ENCODE results near the gene YTHDC1.
A peak's percentile ranks its signal among the peaks of the same experiment; 100 is the strongest.

YTHDC1 gene

DNA sequence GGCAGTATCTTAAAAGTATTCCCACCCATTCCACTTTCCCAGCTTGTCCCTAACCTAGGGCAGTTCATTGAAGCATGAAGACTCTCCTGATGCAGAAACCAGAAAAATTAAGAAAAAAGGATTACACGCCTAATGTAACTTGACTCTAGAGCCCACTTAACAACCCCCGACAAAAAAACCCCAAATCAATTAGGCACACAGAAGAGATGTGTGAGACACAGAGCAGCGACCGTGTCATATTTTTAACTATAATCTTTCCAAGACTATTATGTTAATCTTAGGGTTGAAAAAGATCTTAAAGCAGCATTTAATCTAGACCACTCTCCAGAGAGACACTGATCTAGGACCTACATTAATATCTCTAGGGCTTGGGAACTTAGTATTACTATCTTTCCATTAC, 1.3 kb downstream of the YTHDC1 start:
- TF ChIP-seq, protein P1, sequence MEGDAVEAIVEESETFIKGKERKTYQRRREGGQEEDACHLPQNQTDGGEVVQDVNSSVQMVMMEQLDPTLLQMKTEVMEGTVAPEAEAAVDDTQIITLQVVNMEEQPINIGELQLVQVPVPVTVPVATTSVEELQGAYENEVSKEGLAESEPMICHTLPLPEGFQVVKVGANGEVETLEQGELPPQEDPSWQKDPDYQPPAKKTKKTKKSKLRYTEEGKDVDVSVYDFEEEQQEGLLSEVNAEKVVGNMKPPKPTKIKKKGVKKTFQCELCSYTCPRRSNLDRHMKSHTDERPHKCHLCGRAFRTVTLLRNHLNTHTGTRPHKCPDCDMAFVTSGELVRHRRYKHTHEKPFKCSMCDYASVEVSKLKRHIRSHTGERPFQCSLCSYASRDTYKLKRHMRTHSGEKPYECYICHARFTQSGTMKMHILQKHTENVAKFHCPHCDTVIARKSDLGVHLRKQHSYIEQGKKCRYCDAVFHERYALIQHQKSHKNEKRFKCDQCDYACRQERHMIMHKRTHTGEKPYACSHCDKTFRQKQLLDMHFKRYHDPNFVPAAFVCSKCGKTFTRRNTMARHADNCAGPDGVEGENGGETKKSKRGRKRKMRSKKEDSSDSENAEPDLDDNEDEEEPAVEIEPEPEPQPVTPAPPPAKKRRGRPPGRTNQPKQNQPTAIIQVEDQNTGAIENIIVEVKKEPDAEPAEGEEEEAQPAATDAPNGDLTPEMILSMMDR (IDR thresholded peaks at IDR 0.05; ENCODE audit: low read depth, low read length, missing control alignments), result no peak
- H3K4me3 ChIP-seq (ENCODE audit: low read depth, low read length), result peak overlapping the region; percentile 71
- no peak for DNase-seq (ENCODE audit: low read depth)
- in situ Hi-C loops (cut with HindIII; ENCODE audit: low sequenced_read_pairs), result no loop called here

DNA sequence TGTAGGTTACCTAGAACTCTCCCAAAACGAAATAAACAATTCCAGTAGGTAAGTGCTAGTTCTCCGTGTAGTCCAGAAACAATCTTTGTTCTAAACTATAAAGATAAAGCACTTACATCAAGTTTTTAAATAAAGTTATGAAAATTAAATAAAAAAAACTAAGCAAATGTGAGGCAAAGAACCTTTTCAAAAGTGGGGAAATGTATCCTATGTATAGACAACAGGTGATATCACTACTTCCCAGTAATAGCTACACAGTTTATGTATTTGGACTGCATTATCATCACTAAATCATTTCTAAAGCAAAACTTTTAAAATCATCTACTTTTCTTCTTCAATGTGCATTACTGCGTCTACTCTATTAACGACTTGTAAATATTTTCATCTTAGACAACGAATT, 2.0 kb downstream of the YTHDC1 start:
- peak overlapping the region; percentile 71 for H3K4me3 ChIP-seq (ENCODE audit: low read depth, low read length)
- TF ChIP-seq, protein P1 (IDR thresholded peaks at IDR 0.05; ENCODE audit: low read depth, low read length, missing control alignments), result no peak
- no peak for DNase-seq (ENCODE audit: low read depth)
- in situ Hi-C loops (cut with HindIII; ENCODE audit: low sequenced_read_pairs), result no loop called here

DNA sequence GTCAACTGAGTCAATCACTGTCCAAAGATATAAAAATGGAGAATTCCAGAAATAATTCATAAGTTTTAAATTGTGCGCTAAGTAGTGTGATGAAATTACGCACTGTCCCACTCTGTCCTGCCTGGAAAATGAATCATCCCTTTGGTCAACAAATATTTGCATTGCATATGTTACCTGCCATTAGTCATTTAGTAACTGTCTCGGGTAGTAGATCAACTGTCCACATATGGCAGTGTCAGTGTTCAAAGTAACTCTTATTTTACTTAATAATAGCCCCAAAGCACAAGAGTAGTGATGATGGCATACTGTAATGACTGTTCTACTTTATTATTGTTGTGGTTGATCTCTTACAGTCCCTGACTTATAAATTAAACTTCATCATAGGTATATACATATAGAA, 3.4 kb downstream of the YTHDC1 start:
- TF ChIP-seq, protein P1 (IDR thresholded peaks at IDR 0.05; ENCODE audit: low read depth, low read length, missing control alignments), result no peak
- H3K4me3 ChIP-seq (ENCODE audit: low read depth, low read length), result no peak overlapping the region
- DNase-seq (ENCODE audit: low read depth), result no peak
- in situ Hi-C loops (cut with HindIII; ENCODE audit: low sequenced_read_pairs), result no loop called here

DNA sequence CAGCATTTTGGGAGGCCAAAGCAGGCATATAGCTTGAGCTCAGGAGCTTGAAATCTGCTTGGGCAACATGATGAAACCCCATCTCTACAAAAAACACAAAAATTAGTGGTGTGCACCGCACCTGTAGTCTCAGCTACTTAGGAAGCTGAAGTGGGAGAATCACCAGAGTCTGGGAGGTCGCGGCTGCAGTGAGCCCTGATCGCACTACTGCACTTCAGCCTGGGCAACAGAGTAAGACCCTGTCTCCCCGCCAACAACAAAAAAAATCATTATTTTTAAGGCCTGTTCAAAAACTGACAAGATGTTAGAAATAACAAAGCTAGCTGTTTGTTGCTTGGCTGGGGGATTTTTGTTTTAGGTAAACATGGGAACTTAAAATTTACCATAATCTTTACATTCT, 5.1 kb downstream of the YTHDC1 start:
- TF ChIP-seq, protein P1 (IDR thresholded peaks at IDR 0.05; ENCODE audit: low read depth, low read length, missing control alignments), result no peak
- in situ Hi-C loops (cut with HindIII; ENCODE audit: low sequenced_read_pairs), result no loop called here
- no peak overlapping the region for H3K4me3 ChIP-seq (ENCODE audit: low read depth, low read length)
- DNase-seq (ENCODE audit: low read depth), result no peak

DNA sequence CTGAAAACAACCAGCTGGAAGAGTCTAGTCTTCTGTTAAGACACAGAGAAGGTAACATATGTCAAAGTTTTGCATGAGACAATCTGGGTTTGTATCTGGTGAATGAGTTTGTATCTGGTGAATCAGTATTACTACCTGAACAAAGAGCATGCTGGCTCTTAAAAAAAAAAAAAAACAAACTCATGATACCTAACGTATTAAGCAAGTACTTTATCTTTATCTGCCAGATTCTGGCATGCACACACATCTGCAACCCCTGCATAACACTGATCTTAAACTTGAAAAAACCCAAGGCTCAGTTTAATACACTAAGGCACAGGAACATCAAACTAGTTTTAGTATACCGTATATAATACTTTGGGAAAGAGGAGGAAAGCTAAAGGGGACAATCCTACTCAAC, 5.8 kb downstream of the YTHDC1 start:
- TF ChIP-seq, protein P1 (IDR thresholded peaks at IDR 0.05; ENCODE audit: low read depth, low read length, missing control alignments), result no peak
- H3K4me3 ChIP-seq (ENCODE audit: low read depth, low read length), result no peak overlapping the region
- in situ Hi-C loops (cut with HindIII; ENCODE audit: low sequenced_read_pairs), result no loop called here
- no peak for DNase-seq (ENCODE audit: low read depth)

DNA sequence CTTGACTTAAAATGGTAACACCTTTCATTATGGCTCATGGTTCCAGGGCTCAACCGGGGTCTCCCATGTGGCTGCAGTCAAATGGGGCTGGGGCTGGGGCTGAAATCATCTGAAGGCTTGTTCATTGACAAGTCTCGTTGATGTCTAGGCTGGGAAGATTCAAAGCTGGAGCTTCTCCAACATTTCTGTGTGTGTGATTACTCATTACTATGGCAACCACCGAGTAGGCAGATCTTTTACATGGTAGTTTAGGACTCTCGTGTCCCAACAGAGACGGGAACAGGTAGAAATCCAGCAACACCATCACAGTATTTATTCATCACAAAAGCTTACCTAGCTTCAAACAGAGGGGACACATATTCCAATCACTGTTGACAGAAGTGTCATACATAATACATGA, 7.8 kb downstream of the YTHDC1 start:
- no peak overlapping the region for H3K4me3 ChIP-seq (ENCODE audit: low read depth, low read length)
- in situ Hi-C loops (cut with HindIII; ENCODE audit: low sequenced_read_pairs), result no loop called here
- TF ChIP-seq, protein P1 (IDR thresholded peaks at IDR 0.05; ENCODE audit: low read depth, low read length, missing control alignments), result no peak
- peak; percentile 34 for DNase-seq (ENCODE audit: low read depth)

DNA sequence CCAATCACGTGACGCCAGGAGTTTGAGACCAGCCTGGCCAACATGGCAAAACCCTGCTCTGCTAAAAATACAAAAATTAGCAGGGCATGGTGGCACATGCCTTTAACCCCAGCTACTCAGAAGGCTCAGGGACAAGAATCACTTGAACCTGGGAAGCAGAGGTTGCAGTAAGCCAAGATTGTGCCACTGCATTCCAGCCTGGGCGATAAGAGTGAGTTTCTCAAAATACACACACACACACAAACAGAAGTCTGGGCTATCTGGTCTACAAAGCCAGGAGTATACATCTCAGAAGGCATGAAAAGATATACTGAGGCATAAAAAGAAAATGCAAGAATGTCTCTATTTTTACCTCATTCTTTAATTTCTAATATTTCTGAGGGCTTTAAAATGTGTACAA, 11.3 kb downstream of the YTHDC1 start:
- no peak overlapping the region for H3K4me3 ChIP-seq (ENCODE audit: low read depth, low read length)
- no peak for DNase-seq (ENCODE audit: low read depth)
- in situ Hi-C loops (cut with HindIII; ENCODE audit: low sequenced_read_pairs), result no loop called here
- TF ChIP-seq, protein P1 (IDR thresholded peaks at IDR 0.05; ENCODE audit: low read depth, low read length, missing control alignments), result no peak
